Nephron progenitor cell (in vitro differentiated cells): ENCODE data around the gene COX6B1.
"Not testable (repeated sequence)": the region's sequence is repeated elsewhere in the genome, so short reads cannot be mapped to it uniquely, and the experiment has no call there.

Source experiments
- DNase-seq: peaks from one replicate; pipeline ENCODE4 v3.0.0; 2021
- H3K27ac Mint-ChIP-seq: 2 replicates; pipeline ENCODE4 v1.8.0; 2021; ENCODE audit warnings: mild to moderate bottlenecking, moderate library complexity, mixed read lengths
- H3K27me3 Mint-ChIP-seq: 2 replicates; pipeline ENCODE4 v1.8.0; 2021; ENCODE audit warnings: mild to moderate bottlenecking, low read depth, mixed read lengths; ENCODE audit not compliant: poor library complexity
- H3K36me3 Mint-ChIP-seq: 2 replicates; pipeline ENCODE4 v1.8.0; 2021; ENCODE audit warnings: low read depth, mixed read lengths
- H3K4me1 Mint-ChIP-seq: 2 replicates; pipeline ENCODE4 v1.8.0; 2021; ENCODE audit warnings: mixed read lengths
- H3K4me3 Mint-ChIP-seq: 2 replicates; pipeline ENCODE4 v1.8.0; 2021; ENCODE audit warnings: mild to moderate bottlenecking, moderate library complexity, mixed read lengths
- H3K9me3 Mint-ChIP-seq: 2 replicates; pipeline ENCODE4 v1.8.0; 2021; ENCODE audit warnings: mild to moderate bottlenecking, moderate library complexity, mixed read lengths
- CTCF ChIP-seq: fragments of 200-600 bp; sonication (generic); IDR thresholded peaks from 2 replicates; pipeline ENCODE4 v1.5.0; 2021; ENCODE audit warnings: antibody characterized with exemption

The COX6B1 gene

GRCh38 chr19:35673121-35673804, 25.1 kb downstream of the COX6B1 start:
- peak overlapping the region; percentile 71 for H3K4me3 Mint-ChIP-seq
- H3K36me3 Mint-ChIP-seq = no peaks in the 10 kb centered on the region
- DNase-seq = peak; percentile 55
- H3K27ac Mint-ChIP-seq = no peak overlapping the region
- peaks cover 96% of the 10 kb centered on the region for H3K27me3 Mint-ChIP-seq
- H3K4me1 Mint-ChIP-seq = no peaks in the 10 kb centered on the region
- TF ChIP-seq CTCF = no peak
- no peaks in the 10 kb centered on the region for H3K9me3 Mint-ChIP-seq

DNA sequence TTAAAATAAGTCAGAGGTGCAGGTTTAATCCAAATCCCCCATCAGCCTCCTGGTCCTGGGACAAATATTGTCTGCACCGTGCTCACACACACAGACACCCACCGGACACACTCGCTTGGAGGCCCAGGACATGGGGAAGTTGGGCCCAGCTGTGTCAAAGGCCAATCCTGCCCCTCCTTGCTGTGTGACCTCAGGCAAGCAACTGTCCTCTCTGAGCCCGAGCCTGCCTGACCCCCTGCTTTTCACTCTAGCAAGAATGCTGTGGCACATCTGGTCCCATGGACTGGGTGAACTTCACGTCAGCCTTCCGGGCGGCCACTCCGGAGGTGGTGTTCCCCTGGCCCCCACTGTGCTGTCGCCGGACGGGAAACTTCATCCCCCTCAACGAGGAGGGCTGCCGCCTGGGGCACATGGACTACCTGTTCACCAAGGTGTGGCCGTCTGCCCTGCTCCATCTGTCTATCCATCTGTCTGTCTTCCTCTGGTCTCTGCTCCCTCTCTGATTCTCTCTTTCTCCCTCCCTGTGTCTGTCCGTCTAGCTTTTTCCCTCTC, 27.5 kb downstream of the COX6B1 start:
- no peaks in the 10 kb centered on the region for H3K4me1 Mint-ChIP-seq
- H3K4me3 Mint-ChIP-seq = no peak overlapping the region
- no peak for DNase-seq
- no peaks in the 10 kb centered on the region for H3K9me3 Mint-ChIP-seq
- no peak for TF ChIP-seq CTCF
- peaks cover 79% of the 10 kb centered on the region for H3K27me3 Mint-ChIP-seq
- no peaks in the 10 kb centered on the region for H3K36me3 Mint-ChIP-seq
- no peak overlapping the region for H3K27ac Mint-ChIP-seq

GRCh38 chr19:35689836-35690235, 41.7 kb downstream of the COX6B1 start:
- no peaks in the 10 kb centered on the region for H3K36me3 Mint-ChIP-seq
- H3K9me3 Mint-ChIP-seq = no peaks in the 10 kb centered on the region
- no peak overlapping the region for H3K4me3 Mint-ChIP-seq
- H3K27ac Mint-ChIP-seq = no peak overlapping the region
- peaks cover 25% of the 10 kb centered on the region for H3K27me3 Mint-ChIP-seq
- TF ChIP-seq CTCF = no peak
- DNase-seq = no peak
- H3K4me1 Mint-ChIP-seq = no peaks in the 10 kb centered on the region

DNA sequence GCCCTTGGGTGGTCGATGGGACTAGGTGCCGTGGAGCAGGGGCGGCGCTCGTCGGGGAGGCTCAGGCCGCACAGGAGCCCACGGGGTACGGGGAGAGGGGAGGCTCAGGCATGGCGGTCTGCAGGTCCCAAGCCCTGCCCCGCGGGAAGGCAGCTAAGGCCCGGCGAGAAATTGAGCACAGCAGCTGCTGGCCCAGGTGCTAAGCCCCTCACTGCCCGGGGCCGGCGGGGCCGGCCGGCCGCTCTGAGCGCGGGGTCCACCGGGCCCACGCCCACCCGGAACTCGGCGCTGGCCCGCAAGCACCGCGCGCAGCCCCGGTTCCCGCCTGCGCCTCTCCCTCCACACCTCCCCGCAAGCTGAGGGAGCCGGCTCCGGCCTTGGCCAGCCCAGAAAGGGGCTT, 43.0 kb downstream of the COX6B1 start:
- H3K4me1 Mint-ChIP-seq, H3K36me3 Mint-ChIP-seq, H3K4me3 Mint-ChIP-seq, H3K9me3 Mint-ChIP-seq, H3K27ac Mint-ChIP-seq, DNase-seq: not testable (repeated sequence)
- H3K27me3 Mint-ChIP-seq = peaks cover 13% of the 10 kb centered on the region

DNA sequence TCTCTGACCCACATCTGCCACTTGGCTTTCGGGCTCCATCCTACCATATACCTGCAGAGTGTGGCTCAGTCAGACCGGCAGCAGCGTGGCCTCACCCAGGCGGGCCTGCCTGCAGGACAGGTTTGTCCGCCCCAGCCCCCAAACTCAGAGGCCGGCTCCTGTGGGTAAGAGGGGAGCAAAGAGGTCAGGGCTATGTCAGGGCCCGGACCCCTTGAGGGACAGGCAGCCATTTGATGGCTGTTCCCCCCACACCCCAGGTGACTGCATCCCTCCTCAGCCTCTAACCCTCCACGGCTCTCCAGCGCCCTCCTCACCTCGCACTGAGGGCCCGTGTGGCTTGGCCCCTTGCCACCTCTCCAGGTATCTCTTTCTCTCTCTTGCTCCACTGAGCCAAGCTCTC, 43.9 kb downstream of the COX6B1 start:
- H3K4me3 Mint-ChIP-seq = no peak overlapping the region
- H3K36me3 Mint-ChIP-seq = no peaks in the 10 kb centered on the region
- no peaks in the 10 kb centered on the region for H3K9me3 Mint-ChIP-seq
- peaks cover 16% of the 10 kb centered on the region for H3K27me3 Mint-ChIP-seq
- no peaks in the 10 kb centered on the region for H3K4me1 Mint-ChIP-seq
- H3K27ac Mint-ChIP-seq = no peak overlapping the region
- no peak for DNase-seq
- TF ChIP-seq CTCF = no peak

DNA sequence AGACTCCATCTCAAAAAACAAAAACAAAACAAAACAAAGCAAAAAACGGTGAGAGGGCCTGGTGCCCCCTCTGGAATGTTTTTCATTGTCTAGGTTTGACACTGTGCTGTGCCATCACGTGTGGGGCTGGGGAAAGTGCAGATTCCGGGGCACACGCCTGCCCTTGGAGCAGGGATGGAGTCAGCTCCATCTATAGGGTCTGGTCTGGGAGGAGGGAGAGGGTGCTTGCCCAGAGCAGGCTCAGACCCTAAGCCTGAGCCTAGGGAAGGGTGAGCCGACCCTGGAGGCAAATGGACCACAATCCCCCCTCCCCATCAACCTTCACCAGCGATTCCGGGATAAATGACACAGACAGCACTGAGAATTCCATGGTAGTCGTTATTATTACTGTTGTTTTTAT, 45.3 kb downstream of the COX6B1 start:
- no peak for TF ChIP-seq CTCF
- DNase-seq = no peak
- Mint-ChIP-seq H3K27ac (no peak overlapping the region), H3K9me3 (no peaks in the 10 kb centered on the region), H3K36me3 (no peaks in the 10 kb centered on the region), H3K4me1 (no peaks in the 10 kb centered on the region), H3K4me3 (no peak overlapping the region), H3K27me3 (peaks cover 25% of the 10 kb centered on the region)
